HG03175 (cell line): Measurements from ENCODE around the gene CASP5.

Experiments used
- ATAC-seq: cut with Tn5 transposase; IDR thresholded peaks from one replicate; pipeline ENCODE4 v1.9.1; 2021; ENCODE audit warnings: mild to moderate bottlenecking, moderate library complexity; ENCODE audit not compliant: unreplicated experiment

Gene CASP5

DNA sequence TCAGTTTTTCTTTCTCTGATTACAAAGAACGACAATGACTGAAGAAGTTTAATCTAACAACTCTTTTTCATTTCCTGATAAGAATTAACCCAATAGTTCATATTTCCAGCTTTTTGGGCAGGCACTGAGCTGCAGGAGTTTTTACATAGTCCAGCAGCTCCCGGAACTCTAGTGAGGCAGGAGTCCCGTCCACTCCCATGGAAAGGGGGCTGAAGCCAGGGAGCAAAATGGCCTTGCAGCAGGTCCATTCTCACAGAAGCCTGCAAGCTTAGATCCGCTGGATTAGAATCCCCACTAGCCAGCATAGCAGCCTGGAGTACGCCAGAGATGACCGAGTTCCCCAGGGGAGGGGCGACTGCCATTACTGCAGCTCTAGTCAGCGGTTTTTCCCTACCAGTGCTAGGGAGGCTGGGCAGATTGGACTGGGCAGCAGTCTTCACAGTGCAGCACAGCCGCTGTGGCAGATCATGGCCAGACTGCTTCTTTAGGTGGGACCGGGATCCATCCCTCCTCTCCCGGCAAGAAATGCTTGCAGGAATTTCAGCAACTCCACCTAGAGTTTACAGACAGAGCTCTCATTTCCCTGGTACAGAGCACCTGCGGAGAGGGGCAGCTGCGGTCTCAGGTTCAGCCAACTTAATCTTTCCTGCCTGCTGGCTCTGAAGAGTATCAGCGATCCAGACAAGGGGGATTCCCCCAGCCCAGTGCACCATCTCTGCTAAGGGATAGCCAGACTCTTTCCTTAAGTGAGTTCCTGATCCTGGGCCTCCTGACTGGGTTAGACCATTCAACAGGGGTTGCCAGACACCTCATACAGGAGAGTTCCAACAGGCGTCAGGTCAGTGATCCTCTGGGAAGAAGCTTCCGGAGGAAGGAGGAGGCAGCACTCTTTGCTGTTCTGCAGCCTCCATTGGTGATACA lies 53.9 kb downstream of the CASP5 start:
- no peak for ATAC-seq

GRCh38 chr11:104968355-104968855 lies 54.6 kb downstream of the CASP5 start, which contains the start of gene CASP4:
TSS of gene CASP4 (minus strand) at chr11:104968574. CDS start at chr11:104968525, 49 bp downstream.
- peak; percentile 83 for ATAC-seq

GRCh38 chr11:104967534-104968354 lies 55.2 kb downstream of the CASP5 start:
- ATAC-seq = peak; percentile 15

- no peak for ATAC-seq
Measured at GRCh38 chr11:104965735-104966134, 57.2 kb downstream of the CASP5 start.

DNA sequence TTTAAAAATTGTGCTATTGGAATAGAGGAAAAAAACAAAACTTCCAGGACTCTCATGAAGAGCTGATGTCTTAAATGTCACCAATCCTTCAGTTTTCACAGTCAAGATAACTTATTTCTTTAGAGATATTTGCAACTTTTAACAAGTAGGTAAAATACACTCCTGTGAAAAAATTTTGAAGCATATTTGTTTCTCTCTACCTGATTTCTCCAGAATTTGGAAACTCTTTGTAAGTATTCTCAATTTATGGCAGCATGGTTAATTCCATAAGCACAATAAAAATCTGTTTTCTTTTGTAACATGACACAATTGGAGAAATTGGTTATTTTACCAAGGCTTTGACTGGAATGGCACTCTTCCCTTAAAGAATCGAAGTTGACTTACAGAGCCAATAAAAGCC lies 58.7 kb downstream of the CASP5 start:
- no peak for ATAC-seq

GRCh38 chr11:104962852-104963251 lies 60.1 kb downstream of the CASP5 start:
- no peak for ATAC-seq

GRCh38 chr11:104957280-104957679 lies 65.7 kb downstream of the CASP5 start:
- no peak for ATAC-seq

DNA sequence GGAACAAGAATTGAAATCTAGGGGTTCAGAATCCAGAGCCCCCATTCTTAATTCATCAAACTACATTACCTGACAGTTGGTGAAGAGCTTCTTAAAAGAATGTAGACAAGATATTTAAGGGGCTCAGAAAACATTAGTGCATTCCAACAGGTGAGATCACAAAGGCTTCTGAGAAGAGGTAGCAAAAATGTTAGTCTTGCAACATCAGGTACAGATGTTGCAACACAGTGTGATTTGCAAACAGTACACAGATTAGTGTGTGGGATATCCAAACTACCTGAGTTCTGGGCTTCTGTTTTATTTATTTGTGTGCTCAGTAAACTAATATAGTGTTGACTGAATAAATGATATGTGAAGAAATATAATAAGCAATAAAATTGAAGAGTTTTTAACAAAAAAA lies 66.4 kb downstream of the CASP5 start:
- no peak for ATAC-seq

DNA sequence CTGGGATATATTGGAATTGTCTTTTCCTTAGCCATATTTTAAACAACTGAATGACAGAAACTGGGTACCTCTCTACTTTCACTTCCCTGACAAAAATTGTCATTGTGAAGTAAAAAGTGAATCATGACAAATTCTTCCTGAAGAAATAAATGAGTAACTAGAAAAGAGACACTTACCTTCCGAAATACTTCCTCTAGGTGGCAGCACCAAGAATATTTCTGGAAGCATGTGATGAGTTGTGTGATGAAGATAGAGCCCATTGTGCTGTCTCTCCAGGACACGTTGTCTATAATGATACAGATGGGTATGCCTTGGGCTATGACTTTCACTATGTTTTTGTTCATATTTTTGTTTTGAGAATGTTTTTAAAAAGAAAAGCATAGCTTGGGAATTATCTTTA lies 76.1 kb downstream of the CASP5 start:
- ATAC-seq = peak; percentile 95
